ENCODE results near the gene FAM81A.

DNA sequence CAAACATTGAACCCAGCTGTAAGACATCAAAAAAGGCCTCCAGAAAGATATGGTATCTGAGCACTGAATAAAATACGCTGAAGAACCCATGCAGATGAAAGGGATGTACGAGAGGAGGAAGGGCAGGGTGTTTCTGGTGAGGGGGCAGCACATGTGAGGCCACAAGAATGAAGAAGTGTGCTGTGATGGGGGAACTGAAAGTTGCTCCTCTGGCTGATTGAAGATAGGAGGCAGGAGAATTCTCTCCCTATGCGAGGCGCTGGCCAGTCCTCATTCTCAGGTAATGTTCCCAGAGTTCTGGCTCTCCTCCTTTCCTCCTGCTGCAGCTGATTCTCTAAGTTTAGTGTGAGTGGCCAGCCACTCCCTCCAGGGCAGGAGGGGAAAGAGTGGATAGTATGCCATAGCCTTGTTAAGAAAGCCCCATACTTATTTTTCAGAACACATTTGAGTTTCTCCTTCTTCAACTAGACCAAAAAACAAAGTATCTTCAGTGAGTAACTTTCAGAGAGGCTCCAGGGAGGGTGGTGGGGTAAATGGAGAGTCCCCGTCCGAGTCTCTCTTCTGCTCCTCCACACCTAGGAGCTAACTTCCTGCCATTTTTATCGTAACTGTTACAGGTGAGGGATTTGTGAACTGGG lies 38.4 kb upstream of the FAM81A start:
- TF ChIP-seq, protein P1, sequence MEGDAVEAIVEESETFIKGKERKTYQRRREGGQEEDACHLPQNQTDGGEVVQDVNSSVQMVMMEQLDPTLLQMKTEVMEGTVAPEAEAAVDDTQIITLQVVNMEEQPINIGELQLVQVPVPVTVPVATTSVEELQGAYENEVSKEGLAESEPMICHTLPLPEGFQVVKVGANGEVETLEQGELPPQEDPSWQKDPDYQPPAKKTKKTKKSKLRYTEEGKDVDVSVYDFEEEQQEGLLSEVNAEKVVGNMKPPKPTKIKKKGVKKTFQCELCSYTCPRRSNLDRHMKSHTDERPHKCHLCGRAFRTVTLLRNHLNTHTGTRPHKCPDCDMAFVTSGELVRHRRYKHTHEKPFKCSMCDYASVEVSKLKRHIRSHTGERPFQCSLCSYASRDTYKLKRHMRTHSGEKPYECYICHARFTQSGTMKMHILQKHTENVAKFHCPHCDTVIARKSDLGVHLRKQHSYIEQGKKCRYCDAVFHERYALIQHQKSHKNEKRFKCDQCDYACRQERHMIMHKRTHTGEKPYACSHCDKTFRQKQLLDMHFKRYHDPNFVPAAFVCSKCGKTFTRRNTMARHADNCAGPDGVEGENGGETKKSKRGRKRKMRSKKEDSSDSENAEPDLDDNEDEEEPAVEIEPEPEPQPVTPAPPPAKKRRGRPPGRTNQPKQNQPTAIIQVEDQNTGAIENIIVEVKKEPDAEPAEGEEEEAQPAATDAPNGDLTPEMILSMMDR (IDR thresholded peaks at IDR 0.05), result no peak
- TF ChIP-seq POLR2A (IDR thresholded peaks at IDR 0.05), result no peak
